Transverse colon (tissue), 4 donors: ENCODE measurements around the gene PFKFB3. TPM values are rescaled to one million over a fixed set of nuclear protein-coding genes. Genes with fewer than 3 reads are reported as not detected.

Experiments used
- DNase-seq: peaks from one replicate; pipeline ENCODE4 v3.0.0-alpha.2; 2019
- H3K27ac ChIP-seq, 4 donors: fragments of 200-600 bp; sonication (generic); 2 replicates each; pipeline ENCODE4 v1.5.1; 2016 to 2018; ENCODE audit warnings: inconsistent platforms in 4 of 4
- H3K27me3 ChIP-seq: fragments of 200-600 bp; sonication (generic); 2 replicates; pipeline ENCODE4 v1.5.1; 2017; ENCODE audit warnings: inconsistent platforms
- H3K36me3 ChIP-seq, 4 donors: fragments of 200-600 bp; sonication (generic); 2 replicates each; pipeline ENCODE4 v1.5.1; 2017 to 2019; ENCODE audit warnings: inconsistent platforms in 4 of 4
- H3K4me1 ChIP-seq, 4 donors: fragments of 200-600 bp; sonication (generic); 2 replicates each; pipeline ENCODE4 v1.5.1; 2017 to 2020; ENCODE audit warnings: inconsistent platforms in 4 of 4
- H3K4me3 ChIP-seq, 4 donors: fragments of 200-600 bp; sonication (generic); 1 replicate in 1 of 4; 2 replicates in 3 of 4; pipeline versions ENCODE4 v1.5.1 to v1.6.1; 2017 to 2019; ENCODE audit warnings: inconsistent platforms in 4 of 4
- H3K9me3 ChIP-seq, 2 donors: fragments of 200-600 bp; sonication (generic); 2 replicates each; pipeline ENCODE4 v1.5.1; 2017 to 2019; ENCODE audit warnings: inconsistent platforms in 2 of 2
- CTCF ChIP-seq, 5 experiments: fragments of 200-600 bp in 3 of 5; fragments of 450-650 bp in 2 of 5; sonication (generic) in 3 of 5; IDR thresholded peaks; 1 replicate in 2 of 5; 2 replicates in 3 of 5; pipeline ENCODE4 v1.5.1; 2016 to 2017; ENCODE audit warnings: antibody characterized with exemption in 5 of 5, inconsistent platforms in 3 of 5, mild to moderate bottlenecking in 2 of 5, moderate library complexity in 1 of 5
- EP300 ChIP-seq: sonication (generic); formaldehyde crosslinking; IDR thresholded peaks from one replicate; pipeline ENCODE4 v1.6.1; 2017; ENCODE audit warnings: antibody characterized with exemption, low read depth
- POLR2A ChIP-seq: fragments of 450-650 bp; IDR thresholded peaks from one replicate; pipeline ENCODE4 v1.6.1; 2016; ENCODE audit warnings: antibody characterized with exemption, mild to moderate bottlenecking, moderate library complexity
- POLR2AphosphoS5 ChIP-seq, 3 donors: sonication (generic); formaldehyde crosslinking; IDR thresholded peaks; one replicate each; pipeline ENCODE4 v1.6.1; 2016; ENCODE audit warnings: antibody characterized with exemption in 3 of 3
- WGBS, 2 donors: methylation state at CpG; one replicate each; pipeline ENCODE4 v1.1.5; 2018; ENCODE audit warnings: low coverage in 1 of 2; 5-methylcytosine and 5-hydroxymethylcytosine counted together
- in situ Hi-C, 4 donors: fragments of 200-750 bp; cut with MboI; loops; one replicate each; pipeline versions ENCODE4 v1.15.0 to v1.15.1; 2017; ENCODE audit warnings: low sequenced_read_pairs in 3 of 4, low pct_ligation_motif_present in 1 of 4, low pct_unique_long_range_greater_than_20kb in 1 of 4
- intact Hi-C: fragments of 100-400 bp; cut with DNase I; formaldehyde crosslinking; loops from one replicate; pipeline ENCODE4 v1.15.1; 2023; ENCODE audit warnings: low total_unique reads
- total RNA-seq, 4 donors: library from RNA; depleted of rRNA; stranded (reverse); fragments of >200 nt; gene quantifications; one replicate each; pipeline ENCODE4 v1.1.0, GENCODE V29; 2016

PFKFB3 gene
- total RNA-seq, 4 donors from 2014 or later, result 16.9 to 29.9 (median 20.2) TPM

GRCh38 chr10:6215241-6215640, 12.5 kb downstream of the PFKFB3 start:
- no peak overlapping the region for H3K4me3 ChIP-seq
- peaks cover 0 to 40% (median 19%) of the 10 kb centered on the region in 4 donors for H3K36me3 ChIP-seq
- H3K27ac ChIP-seq, result no peak overlapping the region
- WGBS, 2 donors, result 93% methylated on average over 19 of the region's 19 CpGs; no CpG with 5 or more reads in 1 of the 2 donors
- H3K27me3 ChIP-seq, result no peaks in the 10 kb centered on the region
- H3K9me3 ChIP-seq, result no peaks in the 10 kb centered on the region
- intact Hi-C loops, result no loop called here
- in situ Hi-C loops, result loop anchor here in 1 of 4 donors (10.0 kb wide), 1 partner anchor 180 kb away; no protein-coding TSS in a partner anchor
- H3K4me1 ChIP-seq, result peaks cover 0 to 14% (median 4%) of the 10 kb centered on the region in 4 donors
- DNase-seq, result no peak
- no peak for TF ChIP-seq CTCF (IDR thresholded peaks at IDR 0.05)
- no peak for TF ChIP-seq EP300
- TF ChIP-seq POLR2AphosphoS5 (IDR thresholded peaks at IDR 0.05), result no peak
- TF ChIP-seq POLR2A, result no peak

GRCh38 chr10:6215683-6216484, 13.2 kb downstream of the PFKFB3 start:
- Histone ChIP-seq H3K36me3 (peaks cover 0 to 45% (median 20%) of the 10 kb centered on the region in 4 donors), H3K4me3 (no peak overlapping the region), H3K4me1 (peaks cover 0 to 14% (median 4%) of the 10 kb centered on the region in 4 donors), H3K27ac (no peak overlapping the region), H3K9me3 (no peaks in the 10 kb centered on the region), H3K27me3 (no peaks in the 10 kb centered on the region)
- WGBS, 2 donors, result 87 to 100% methylated on average over 1 to 24 of the region's 24 CpGs
- no peak for DNase-seq
- in situ Hi-C loops (loop anchor here in 1 of 4 donors (10.0 kb wide), 1 partner anchor 179 kb away; no protein-coding TSS in a partner anchor), intact Hi-C loops (no loop called here)
- TF ChIP-seq CTCF (IDR thresholded peaks at IDR 0.05), result no peak
- no peak for TF ChIP-seq POLR2A
- no peak for TF ChIP-seq EP300
- no peak for TF ChIP-seq POLR2AphosphoS5 (IDR thresholded peaks at IDR 0.05)

- in situ Hi-C loops, result loop anchor here in 1 of 4 donors (10.0 kb wide), 1 partner anchor 178 kb away; no protein-coding TSS in a partner anchor
These were observed 14.2 kb downstream of the PFKFB3 start for GRCh38 chr10:6216916-6217315.

More at GRCh38 chr10:6216916-6217315, 14.2 kb downstream of the PFKFB3 start:
- TF ChIP-seq EP300, result no peak
- TF ChIP-seq CTCF (IDR thresholded peaks at IDR 0.05), result no peak
- no peak for TF ChIP-seq POLR2AphosphoS5 (IDR thresholded peaks at IDR 0.05)
- TF ChIP-seq POLR2A, result no peak
- H3K36me3 ChIP-seq, result peaks cover 0 to 54% (median 21%) of the 10 kb centered on the region in 4 donors
- H3K4me1 ChIP-seq, result peaks cover 0 to 7% (median under 1%) of the 10 kb centered on the region in 4 donors
- WGBS, 2 donors, result 80 to 91% methylated on average over 3 to 20 of the region's 20 CpGs
- no peaks in the 10 kb centered on the region for H3K27me3 ChIP-seq
- DNase-seq, result no peak
- H3K27ac ChIP-seq, result no peak overlapping the region
- H3K9me3 ChIP-seq, result no peaks in the 10 kb centered on the region
- intact Hi-C loops, result no loop called here
- H3K4me3 ChIP-seq, result no peak overlapping the region
